ENCODE measurements around the gene ITCH.

GRCh38 chr20:34355427-34355826 lies 7.6 kb upstream of the ITCH start:
- TF ChIP-seq RAD21 (IDR thresholded peaks at IDR 0.05 in 1 of 2, conservative IDR thresholded peaks at IDR 0.05 in 1 of 2; ENCODE audit: low read depth in 2 of 2, low read length in 2 of 2) (no peak), POLR2A (IDR thresholded peaks at IDR 0.05; ENCODE audit: control extremely low read depth in 1 of 2, low read depth in 2 of 2, low read length in 2 of 2) (no peak), CBX8 (IDR thresholded peaks at IDR 0.05; ENCODE audit: borderline replicate concordance, low read depth, low read length) (no peak), CEBPB (IDR thresholded peaks at IDR 0.05; ENCODE audit: low read depth, low read length) (no peak), RXRA (IDR thresholded peaks at IDR 0.05; ENCODE audit: insufficient read depth, low read depth, low read length) (no peak), CREB1 (IDR thresholded peaks at IDR 0.05) (no peak), EGR1 (IDR thresholded peaks at IDR 0.05; ENCODE audit: borderline replicate concordance, low read depth, low read length) (no peak)
- TF ChIP-seq, protein P1, sequence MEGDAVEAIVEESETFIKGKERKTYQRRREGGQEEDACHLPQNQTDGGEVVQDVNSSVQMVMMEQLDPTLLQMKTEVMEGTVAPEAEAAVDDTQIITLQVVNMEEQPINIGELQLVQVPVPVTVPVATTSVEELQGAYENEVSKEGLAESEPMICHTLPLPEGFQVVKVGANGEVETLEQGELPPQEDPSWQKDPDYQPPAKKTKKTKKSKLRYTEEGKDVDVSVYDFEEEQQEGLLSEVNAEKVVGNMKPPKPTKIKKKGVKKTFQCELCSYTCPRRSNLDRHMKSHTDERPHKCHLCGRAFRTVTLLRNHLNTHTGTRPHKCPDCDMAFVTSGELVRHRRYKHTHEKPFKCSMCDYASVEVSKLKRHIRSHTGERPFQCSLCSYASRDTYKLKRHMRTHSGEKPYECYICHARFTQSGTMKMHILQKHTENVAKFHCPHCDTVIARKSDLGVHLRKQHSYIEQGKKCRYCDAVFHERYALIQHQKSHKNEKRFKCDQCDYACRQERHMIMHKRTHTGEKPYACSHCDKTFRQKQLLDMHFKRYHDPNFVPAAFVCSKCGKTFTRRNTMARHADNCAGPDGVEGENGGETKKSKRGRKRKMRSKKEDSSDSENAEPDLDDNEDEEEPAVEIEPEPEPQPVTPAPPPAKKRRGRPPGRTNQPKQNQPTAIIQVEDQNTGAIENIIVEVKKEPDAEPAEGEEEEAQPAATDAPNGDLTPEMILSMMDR (IDR thresholded peaks at IDR 0.05; ENCODE audit: control extremely low read depth in 1 of 3, insufficient read depth in 1 of 3, low read depth in 1 of 3, low read length in 3 of 3) = no peak
- TF ChIP-seq, protein P2, sequence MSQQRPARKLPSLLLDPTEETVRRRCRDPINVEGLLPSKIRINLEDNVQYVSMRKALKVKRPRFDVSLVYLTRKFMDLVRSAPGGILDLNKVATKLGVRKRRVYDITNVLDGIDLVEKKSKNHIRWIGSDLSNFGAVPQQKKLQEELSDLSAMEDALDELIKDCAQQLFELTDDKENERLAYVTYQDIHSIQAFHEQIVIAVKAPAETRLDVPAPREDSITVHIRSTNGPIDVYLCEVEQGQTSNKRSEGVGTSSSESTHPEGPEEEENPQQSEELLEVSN (IDR thresholded peaks at IDR 0.05) = no peak
